A549 treated with dexamethasone at 1 μM for 4 hours (cell line): ENCODE measurements around the gene CELA1. TPM values are rescaled to one million over a fixed set of nuclear protein-coding genes. Genes with fewer than 3 reads are reported as not detected.

Experiments
- total RNA-seq: library from RNA; stranded (reverse); fragments of 200-300 nt; extraction: Qiagen RNA extraction; gene quantifications from 5 replicates; pipeline ENCODE4 v1.2.3, GENCODE V29; 2022

CELA1 gene
- total RNA-seq, result not detected in 5 replicates

DNA sequence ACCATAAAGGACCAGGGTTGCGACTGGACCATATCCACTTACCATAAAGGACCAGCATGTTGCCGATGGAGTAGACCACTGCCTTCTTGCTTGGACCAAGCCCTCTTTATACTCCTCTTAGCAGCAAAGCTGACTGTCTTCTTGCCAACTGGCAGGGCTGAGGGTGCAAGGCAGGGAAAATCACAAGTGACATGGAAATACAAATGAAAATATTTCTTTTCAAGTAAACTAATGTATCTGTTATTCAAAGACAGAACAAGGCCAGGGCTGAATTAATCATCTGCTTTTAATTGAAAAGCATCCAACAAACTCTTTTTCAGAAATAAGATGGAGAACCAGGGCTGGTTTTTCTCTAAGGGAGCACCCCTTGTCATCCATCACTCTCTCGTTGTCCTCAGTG, at the start of gene CELA1:
TSS of gene CELA1 (minus strand) at position 99 of the 400 bp plus-strand sequence. CDS start at position 58, 41 bp downstream.

DNA sequence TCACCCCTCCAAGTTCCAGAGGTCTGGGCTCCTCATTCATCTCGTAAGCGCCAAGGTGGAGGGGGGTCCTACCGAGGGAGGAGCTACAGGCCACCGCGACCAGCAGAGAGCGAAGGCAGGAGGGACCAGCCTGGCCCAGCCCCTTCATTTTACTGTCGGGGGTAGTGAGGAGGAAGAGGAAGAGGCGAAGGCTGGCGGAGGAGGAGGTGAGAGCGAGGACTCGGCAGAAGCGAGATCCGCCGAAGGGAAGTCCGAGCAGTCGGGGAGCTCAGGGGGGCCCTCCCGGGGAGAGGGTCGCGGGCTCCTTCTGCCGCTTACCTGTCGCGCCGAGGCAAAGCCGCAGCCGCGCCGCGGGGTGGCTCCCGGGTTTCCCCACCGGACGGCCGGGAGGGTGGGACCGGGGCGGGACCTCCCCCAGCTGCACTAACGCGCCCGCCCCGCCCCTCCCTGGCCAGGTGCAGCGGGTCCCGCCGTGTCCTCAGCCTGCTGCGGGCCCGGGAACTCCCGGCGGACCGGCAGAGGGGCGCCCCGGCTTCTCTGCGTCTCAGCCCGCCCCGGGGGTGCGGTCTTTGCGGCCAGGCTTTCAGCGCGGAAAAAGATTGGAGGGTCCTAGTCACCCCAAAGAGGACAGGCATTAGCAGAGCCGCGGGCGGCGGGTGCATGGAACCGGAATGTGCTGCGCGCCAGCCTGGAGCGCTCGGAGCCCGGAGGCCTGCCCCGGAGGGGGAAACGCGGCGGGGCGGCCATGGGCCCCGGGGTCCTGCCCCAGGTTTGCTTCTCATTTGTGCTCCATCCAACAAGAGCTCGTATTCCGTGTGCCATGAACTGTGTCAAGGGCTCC, 45.0 kb upstream of the CELA1 start, which contains the start of gene GALNT6:
TSS of gene GALNT6 (minus strand) at position 124 of the 841 bp plus-strand sequence. CDS start 11,625 bp downstream, outside the sequence.

DNA sequence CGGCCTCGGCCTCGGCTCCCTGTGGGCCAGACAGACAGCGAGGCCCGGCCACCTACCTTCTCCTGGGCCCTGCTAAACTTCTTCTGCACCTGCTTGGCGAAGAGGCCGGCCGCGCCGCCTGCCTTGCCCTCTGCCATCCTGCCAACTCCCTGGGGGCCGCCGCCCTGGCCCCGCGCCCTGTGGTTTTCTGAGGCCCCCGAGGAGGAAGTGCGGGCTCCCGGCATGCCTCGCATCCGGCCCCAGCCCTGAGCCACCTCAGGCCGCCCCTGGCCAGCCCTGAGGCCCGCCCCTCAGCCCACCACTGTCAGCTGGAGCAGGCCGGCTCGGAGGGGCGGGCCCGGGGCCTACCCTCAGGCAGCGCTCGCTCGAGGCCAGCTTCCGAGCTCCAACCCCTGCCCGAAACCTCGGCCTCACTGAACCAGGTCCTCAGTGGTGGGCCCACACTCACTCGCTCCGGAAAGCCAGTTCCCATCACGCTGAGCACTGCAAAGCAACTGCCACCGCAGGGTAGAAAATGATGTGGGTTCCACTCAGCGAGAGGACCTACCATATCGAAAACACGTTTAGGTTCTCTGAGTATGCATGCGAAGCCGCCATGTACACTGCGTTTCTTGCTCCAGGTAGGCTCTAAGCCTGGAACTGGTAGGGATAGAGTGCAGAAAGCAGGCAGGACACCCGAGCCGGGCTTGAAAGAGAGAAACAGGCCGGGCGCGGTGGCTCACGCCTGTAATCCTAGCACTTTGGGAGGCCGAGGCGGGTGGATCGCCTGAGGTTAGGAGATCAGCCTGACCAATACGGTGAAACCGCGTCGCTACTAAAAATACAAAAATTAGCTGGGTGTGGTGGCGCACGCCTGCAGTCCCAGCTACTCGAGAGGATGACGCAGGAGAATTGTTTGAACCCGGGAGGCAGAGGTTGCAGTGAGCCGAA, 22.2 kb downstream of the CELA1 start, which contains the start of gene BIN2:
TSS of gene BIN2 (minus strand) at position 209 of the 930 bp plus-strand sequence. CDS start at position 137, 72 bp downstream.

Other genes starting within 250 kb of the CELA1 start
- gene TFCP2, start 173.5 kb downstream of the CELA1 start, total RNA-seq, result 17.6 to 21.6 TPM (median 21.1 TPM) in 5 replicates
- 0.61 to 2.3 TPM (median 1.5 TPM) in 5 replicates for gene POU6F1, start 128.6 kb downstream of the CELA1 start, total RNA-seq
- 338 to 361 TPM (median 341 TPM) in 5 replicates for gene DAZAP2, start 107.9 kb downstream of the CELA1 start, total RNA-seq
- 22.5 to 30.3 TPM (median 25.6 TPM) in 5 replicates for gene SMAGP, start 76.3 kb downstream of the CELA1 start, total RNA-seq
- 0.14 to 0.23 TPM (median 0.19 TPM) in 5 replicates for gene BIN2, start 22.5 kb downstream of the CELA1 start, total RNA-seq
- 2.5 to 4.0 TPM (median 2.6 TPM) in 5 replicates for gene GALNT6, start 44.7 kb upstream of the CELA1 start, total RNA-seq
- gene SLC4A8, start 78.2 kb upstream of the CELA1 start, total RNA-seq, result 1.3 to 2.7 TPM (median 2.3 TPM) in 5 replicates
- gene SCN8A, start 244.6 kb upstream of the CELA1 start, total RNA-seq, result 1.0 to 1.8 TPM (median 1.6 TPM) in 5 replicates